GM19025 (cell line): ENCODE data around the gene HBE1.

ENCODE experiments used
- ATAC-seq: cut with Tn5 transposase; IDR thresholded peaks from one replicate; pipeline ENCODE4 v1.9.1; 2021; ENCODE audit warnings: mild to moderate bottlenecking, low read depth, moderate library complexity; ENCODE audit not compliant: unreplicated experiment

HBE1 gene

GRCh38 chr11:5286351-5286750 lies 16.6 kb upstream of the HBE1 start:
- ATAC-seq = no peak

- no peak for ATAC-seq
Observed at GRCh38 chr11:5285703-5286340, 16.1 kb upstream of the HBE1 start.

- ATAC-seq = no peak
Observed at GRCh38 chr11:5284637-5285036, 14.9 kb upstream of the HBE1 start.

GRCh38 chr11:5283882-5284281 lies 14.1 kb upstream of the HBE1 start:
- ATAC-seq = no peak

GRCh38 chr11:5283086-5283485 lies 13.3 kb upstream of the HBE1 start:
- no peak for ATAC-seq

- ATAC-seq = no peak
Observed at GRCh38 chr11:5282628-5283027, 12.9 kb upstream of the HBE1 start.

GRCh38 chr11:5281596-5281995 lies 11.9 kb upstream of the HBE1 start:
- ATAC-seq = no peak

GRCh38 chr11:5280582-5281102 lies 10.9 kb upstream of the HBE1 start:
- peak; percentile 93 for ATAC-seq

- no peak for ATAC-seq
Observed at GRCh38 chr11:5279471-5280090, 9.8 kb upstream of the HBE1 start.

- ATAC-seq = no peak
Observed at GRCh38 chr11:5277807-5278382, 8.2 kb upstream of the HBE1 start.

- ATAC-seq = no peak
Observed at GRCh38 chr11:5276697-5277096, 7.0 kb upstream of the HBE1 start.

GRCh38 chr11:5275369-5276110 lies 5.8 kb upstream of the HBE1 start:
- ATAC-seq = no peak

- ATAC-seq = no peak
Observed at GRCh38 chr11:5274395-5274794, 4.7 kb upstream of the HBE1 start.

- no peak for ATAC-seq
Observed at GRCh38 chr11:5272395-5273017, 2.8 kb upstream of the HBE1 start.

- ATAC-seq = no peak
Observed at GRCh38 chr11:5267033-5267563, 2.6 kb downstream of the HBE1 start.

- no peak for ATAC-seq
Observed at GRCh38 chr11:5266609-5267008, 3.1 kb downstream of the HBE1 start.

- no peak for ATAC-seq
Observed at GRCh38 chr11:5265832-5266231, 3.9 kb downstream of the HBE1 start.

GRCh38 chr11:5258543-5259262 lies 11.0 kb downstream of the HBE1 start:
- ATAC-seq = no peak

GRCh38 chr11:5257296-5257695 lies 12.4 kb downstream of the HBE1 start:
- no peak for ATAC-seq
